DMS114 treated with DMSO at 0.1 percent for 48 hours (cell line): Measurements from ENCODE around the gene WWTR1.
A peak's percentile ranks its signal among the peaks of the same experiment; 100 is the strongest.

ENCODE experiments used
- DNase-seq: peaks from one replicate; lab custom pipeline; 2025; ENCODE audit not compliant: unreplicated experiment; lab: John Stamatoyannopoulos, UW

Gene WWTR1

GRCh38 chr3:149536429-149536828 lies 121.4 kb downstream of the WWTR1 start:
- no peak for DNase-seq

GRCh38 chr3:149535333-149535685 lies 122.5 kb downstream of the WWTR1 start:
- no peak for DNase-seq

- DNase-seq, result no peak
Measured at GRCh38 chr3:149534671-149535332, 123.0 kb downstream of the WWTR1 start.

- no peak for DNase-seq
Measured at GRCh38 chr3:149534082-149534481, 123.7 kb downstream of the WWTR1 start.

- no peak for DNase-seq
Measured at GRCh38 chr3:149532489-149533180, 125.2 kb downstream of the WWTR1 start.

- no peak for DNase-seq
Measured at GRCh38 chr3:149529099-149529498, 128.7 kb downstream of the WWTR1 start.

GRCh38 chr3:149528340-149528650 lies 129.5 kb downstream of the WWTR1 start:
- no peak for DNase-seq

- DNase-seq, result no peak
Measured at GRCh38 chr3:149527531-149528339, 130.1 kb downstream of the WWTR1 start.

- DNase-seq, result no peak
Measured at GRCh38 chr3:149523512-149524299, 134.1 kb downstream of the WWTR1 start.

GRCh38 chr3:149519912-149520311 lies 137.9 kb downstream of the WWTR1 start:
- no peak for DNase-seq

GRCh38 chr3:149516920-149517319 lies 140.9 kb downstream of the WWTR1 start:
- DNase-seq, result no peak

- DNase-seq, result no peak
Measured at GRCh38 chr3:149515249-149515648, 142.6 kb downstream of the WWTR1 start.

GRCh38 chr3:149514471-149514870 lies 143.4 kb downstream of the WWTR1 start:
- no peak for DNase-seq

GRCh38 chr3:149512073-149512782 lies 145.6 kb downstream of the WWTR1 start:
- DNase-seq, result peak; percentile 33

- DNase-seq, result no peak
Measured at GRCh38 chr3:149511040-149511626, 146.7 kb downstream of the WWTR1 start.

- no peak for DNase-seq
Measured at GRCh38 chr3:149510480-149510879, 147.3 kb downstream of the WWTR1 start.

- DNase-seq, result no peak
Measured at GRCh38 chr3:149509526-149509925, 148.3 kb downstream of the WWTR1 start.

- no peak for DNase-seq
Measured at GRCh38 chr3:149507491-149508324, 150.1 kb downstream of the WWTR1 start.

GRCh38 chr3:149506965-149507364 lies 150.9 kb downstream of the WWTR1 start:
- no peak for DNase-seq

GRCh38 chr3:149506540-149506939 lies 151.3 kb downstream of the WWTR1 start:
- DNase-seq, result no peak
